HG03354 (cell line): ENCODE data around the gene RTN4RL1.

ENCODE experiments used
- ATAC-seq: cut with Tn5 transposase; IDR thresholded peaks from one replicate; pipeline ENCODE4 v1.9.1; 2021; ENCODE audit warnings: mild to moderate bottlenecking; ENCODE audit not compliant: unreplicated experiment, poor library complexity, severe bottlenecking

RTN4RL1 gene

DNA sequence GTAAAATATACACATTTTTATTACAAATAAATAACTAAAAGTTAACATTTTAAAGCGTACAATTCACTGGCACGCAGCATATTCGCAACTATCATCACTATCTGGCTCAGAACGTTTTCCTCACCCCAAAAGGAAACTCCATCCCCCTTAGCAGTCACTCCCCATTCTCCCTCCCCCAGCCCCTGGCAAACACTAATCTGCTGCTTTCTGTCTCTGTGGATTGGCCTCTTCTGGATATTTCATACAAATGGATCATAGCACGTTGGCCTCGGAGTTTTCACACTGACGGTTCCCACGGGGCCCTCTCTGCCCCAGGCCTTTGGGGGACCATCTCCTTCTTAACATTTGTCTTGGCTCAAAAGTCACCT, 64.6 kb downstream of the RTN4RL1 start:
- ATAC-seq = no peak

GRCh38 chr17:1959871-1960544, 65.1 kb downstream of the RTN4RL1 start:
- no peak for ATAC-seq

DNA sequence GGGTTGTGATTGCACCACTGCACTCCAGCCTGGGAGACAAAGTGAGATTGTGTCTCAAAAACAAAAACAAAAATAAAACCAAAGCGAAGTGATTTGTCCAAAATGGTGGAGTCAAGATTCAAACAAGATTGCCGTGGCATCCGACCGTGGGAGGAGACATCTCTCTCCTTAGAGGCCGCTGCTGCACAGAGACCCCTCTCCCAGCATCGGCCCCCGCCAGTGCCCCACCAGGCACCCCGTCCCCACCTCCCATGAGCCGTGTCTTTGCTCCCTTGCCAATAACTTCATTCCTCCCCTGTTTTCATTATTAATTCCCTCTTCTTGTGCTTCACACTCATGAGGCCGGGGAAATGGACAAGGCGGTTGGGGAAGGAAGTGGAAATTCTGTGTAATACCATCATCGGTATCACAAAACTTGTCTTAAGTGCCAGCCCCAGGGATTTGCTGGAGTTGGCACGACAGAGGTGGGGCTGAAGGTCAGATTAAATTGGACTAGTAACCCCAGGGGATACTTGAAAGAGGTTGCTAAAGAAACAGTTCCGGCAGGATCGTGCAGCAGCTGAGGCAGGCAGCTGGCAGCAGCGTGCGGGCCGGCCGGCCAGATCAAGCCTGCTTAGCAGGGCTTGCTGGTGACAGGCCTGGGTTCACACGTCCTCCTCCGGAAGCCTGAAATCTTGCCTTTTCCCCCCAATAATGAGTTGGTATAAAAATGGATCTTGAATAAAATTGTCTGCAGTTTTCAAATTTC, 66.8 kb downstream of the RTN4RL1 start:
- ATAC-seq = no peak

- ATAC-seq = no peak
Measured at GRCh38 chr17:1957037-1957436, 68.1 kb downstream of the RTN4RL1 start.

DNA sequence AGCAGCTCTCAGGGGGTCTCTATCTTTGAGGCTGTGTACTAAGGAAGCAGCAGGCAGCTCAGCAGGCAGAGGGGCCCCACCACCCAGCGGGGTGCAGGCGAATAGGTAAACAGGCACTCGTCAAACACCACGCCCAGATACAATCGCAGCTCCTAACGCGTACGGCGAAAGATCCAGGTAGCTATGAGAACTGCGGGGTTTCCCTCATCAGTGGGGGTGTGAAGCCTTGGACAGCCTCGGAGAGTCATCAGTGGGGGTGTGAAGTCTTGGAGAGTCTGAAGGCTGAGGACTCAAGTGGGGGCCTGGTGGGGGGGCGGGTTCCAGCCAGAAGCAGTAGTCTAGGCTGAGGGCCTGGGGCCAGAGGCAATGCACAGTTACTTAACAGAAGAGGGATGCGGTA, 69.0 kb downstream of the RTN4RL1 start:
- ATAC-seq = no peak

- ATAC-seq = no peak
Measured at GRCh38 chr17:1953831-1954230, 71.3 kb downstream of the RTN4RL1 start.

DNA sequence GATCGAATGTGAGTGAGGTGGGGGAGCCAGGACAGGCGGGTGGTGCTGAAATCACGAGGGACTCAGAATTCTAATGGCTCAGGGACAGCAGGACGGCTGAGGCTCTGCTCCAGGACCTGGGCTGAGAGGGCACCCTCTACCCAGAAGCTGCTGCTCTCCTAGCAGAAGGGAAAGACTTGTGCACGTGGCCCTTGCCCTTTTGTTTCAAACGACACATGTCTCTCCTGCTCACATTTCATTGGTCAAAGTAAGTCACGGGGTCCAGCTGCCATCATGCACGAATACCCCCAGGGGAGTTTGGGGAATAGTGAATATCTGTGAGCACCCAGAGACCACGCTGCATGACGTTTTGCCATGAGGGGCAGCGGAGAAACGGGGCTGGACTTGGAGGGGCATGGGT, 73.2 kb downstream of the RTN4RL1 start:
- ATAC-seq = no peak

- no peak for ATAC-seq
Measured at GRCh38 chr17:1949754-1950153, 75.4 kb downstream of the RTN4RL1 start.

DNA sequence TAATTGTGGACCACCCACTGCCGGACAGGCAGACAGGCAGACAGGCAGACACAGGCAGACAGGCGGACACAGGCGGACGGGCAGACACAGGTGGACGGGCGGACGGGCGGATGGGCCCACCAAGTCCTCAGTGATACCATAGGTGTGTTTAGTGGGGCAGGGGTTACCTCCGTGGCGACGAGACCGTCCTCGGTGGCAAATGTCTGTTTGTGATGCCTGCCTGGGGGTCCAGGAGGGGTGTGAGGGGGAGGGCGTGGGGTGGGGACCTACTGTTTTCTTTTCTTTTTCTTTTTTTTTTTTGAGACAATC, 76.7 kb downstream of the RTN4RL1 start:
- no peak for ATAC-seq

GRCh38 chr17:1947743-1948516, 77.2 kb downstream of the RTN4RL1 start:
- no peak for ATAC-seq

DNA sequence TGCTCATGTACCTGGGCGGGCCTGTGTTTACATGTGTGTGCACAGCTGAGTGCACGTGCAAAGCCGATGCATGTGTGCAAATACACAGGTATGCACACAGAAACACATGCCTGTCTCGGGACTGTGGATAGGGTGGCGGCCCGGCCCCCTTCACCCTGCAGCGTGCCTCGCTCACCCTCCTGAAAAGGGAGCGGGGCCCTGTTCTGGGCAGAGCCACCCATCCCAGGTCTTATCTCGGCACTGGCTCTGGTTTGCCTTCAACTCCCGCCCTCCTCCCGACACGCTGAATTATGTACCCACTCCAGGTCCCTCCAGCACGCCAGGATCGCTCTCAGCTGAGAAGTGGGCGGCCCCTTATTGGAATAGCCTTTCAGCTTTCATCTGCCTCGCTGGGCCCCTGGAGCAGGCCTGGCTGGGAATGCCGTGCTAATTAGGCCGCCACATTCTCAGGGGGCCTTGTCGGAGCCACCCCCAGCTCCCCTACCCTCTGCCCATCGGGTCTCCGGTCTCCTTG, 77.8 kb downstream of the RTN4RL1 start:
- ATAC-seq = no peak

GRCh38 chr17:1946021-1946932, 78.9 kb downstream of the RTN4RL1 start:
- ATAC-seq = no peak

GRCh38 chr17:1945621-1946020, 79.5 kb downstream of the RTN4RL1 start:
- ATAC-seq = no peak

DNA sequence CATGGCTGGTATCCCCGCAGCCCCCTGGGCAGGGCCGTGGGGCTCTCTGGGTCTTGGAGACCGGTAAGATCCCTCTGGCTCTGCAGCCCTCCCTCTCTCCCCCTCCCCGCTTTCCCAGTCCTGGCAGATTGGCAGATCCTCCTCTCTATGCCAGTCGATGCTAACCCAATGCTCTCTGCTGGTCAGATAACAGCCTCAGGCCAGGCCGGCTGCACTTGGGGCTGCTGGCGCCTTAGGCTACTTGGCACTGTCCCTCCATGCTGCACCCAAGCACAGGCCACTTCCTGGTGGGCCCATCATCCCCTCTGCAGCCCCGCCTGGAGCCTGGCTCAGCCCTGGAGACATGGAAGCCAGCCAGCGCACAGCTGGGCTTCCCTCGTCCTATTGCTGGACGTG, 81.7 kb downstream of the RTN4RL1 start:
- no peak for ATAC-seq

GRCh38 chr17:1942666-1943435, 82.3 kb downstream of the RTN4RL1 start:
- no peak for ATAC-seq

DNA sequence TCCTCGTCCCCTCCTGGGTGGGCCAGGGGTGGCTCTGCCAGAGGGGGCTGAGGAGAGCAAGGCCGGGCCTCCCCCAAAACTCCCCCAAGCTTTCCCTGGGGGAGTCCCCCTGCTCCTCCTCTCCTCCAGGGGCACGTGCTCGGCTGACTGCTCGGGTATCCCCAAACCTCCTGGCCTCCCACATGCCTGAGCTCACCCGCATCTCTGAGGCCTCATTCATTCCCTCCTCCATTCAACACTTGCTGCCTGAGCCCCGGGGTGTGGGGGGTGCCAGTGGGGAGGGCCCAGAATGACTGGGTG, 83.1 kb downstream of the RTN4RL1 start:
- no peak for ATAC-seq

- ATAC-seq = no peak
Measured at GRCh38 chr17:1941272-1942065, 83.7 kb downstream of the RTN4RL1 start.

DNA sequence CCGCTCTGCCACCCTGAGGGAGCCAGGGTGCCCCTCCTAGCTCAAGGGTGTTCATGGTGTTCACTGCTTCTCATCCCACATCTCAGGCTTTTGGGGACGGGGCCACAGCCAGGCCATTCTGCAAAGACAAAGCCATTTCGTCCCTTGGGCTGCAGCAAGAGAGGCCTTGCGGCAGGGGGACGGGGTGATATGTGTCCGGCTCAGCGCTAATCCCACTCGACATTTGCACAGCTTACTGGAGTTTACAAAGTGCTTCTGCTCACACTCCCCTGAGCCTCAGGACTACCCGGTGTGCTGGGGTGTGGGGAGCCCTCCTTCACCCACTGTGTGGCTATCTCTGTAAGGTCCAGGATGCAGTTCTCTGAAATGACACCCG, 84.3 kb downstream of the RTN4RL1 start:
- ATAC-seq = no peak
